AG08396 (cell line): ENCODE measurements around the gene KLF5.

ENCODE experiments used
- DNase-seq: peaks from one replicate; pipeline ENCODE4 v3.0.0; 2012; ENCODE audit warnings: low spot score, mixed read lengths

KLF5 gene

GRCh38 chr13:73059460-73060250 lies 850 bp downstream of the KLF5 start:
- DNase-seq = peak; percentile 60

GRCh38 chr13:73060251-73061160 lies 1.7 kb downstream of the KLF5 start:
- peak; percentile 68 for DNase-seq

GRCh38 chr13:73061473-73061872 lies 2.7 kb downstream of the KLF5 start:
- no peak for DNase-seq

- DNase-seq = no peak
Measured at GRCh38 chr13:73061876-73062275, 3.1 kb downstream of the KLF5 start.

GRCh38 chr13:73062468-73062867 lies 3.7 kb downstream of the KLF5 start:
- no peak for DNase-seq

GRCh38 chr13:73063166-73063565 lies 4.4 kb downstream of the KLF5 start:
- no peak for DNase-seq

- DNase-seq = no peak
Measured at GRCh38 chr13:73065036-73065435, 6.2 kb downstream of the KLF5 start.

- no peak for DNase-seq
Measured at GRCh38 chr13:73065665-73066340, 7.0 kb downstream of the KLF5 start.

- DNase-seq = no peak
Measured at GRCh38 chr13:73069206-73069805, 10.5 kb downstream of the KLF5 start.

GRCh38 chr13:73070451-73071098 lies 11.8 kb downstream of the KLF5 start:
- no peak for DNase-seq

GRCh38 chr13:73072239-73072900 lies 13.6 kb downstream of the KLF5 start:
- DNase-seq = no peak

- DNase-seq = no peak
Measured at GRCh38 chr13:73073050-73073449, 14.2 kb downstream of the KLF5 start.

GRCh38 chr13:73074014-73074413 lies 15.2 kb downstream of the KLF5 start:
- DNase-seq = no peak

GRCh38 chr13:73074926-73075325 lies 16.1 kb downstream of the KLF5 start:
- no peak for DNase-seq

GRCh38 chr13:73075546-73075945 lies 16.7 kb downstream of the KLF5 start:
- no peak for DNase-seq

- no peak for DNase-seq
Measured at GRCh38 chr13:73075954-73076353, 17.1 kb downstream of the KLF5 start.

GRCh38 chr13:73077865-73078264 lies 19.1 kb downstream of the KLF5 start:
- DNase-seq = no peak

- no peak for DNase-seq
Measured at GRCh38 chr13:73079359-73079758, 20.6 kb downstream of the KLF5 start.

- DNase-seq = no peak
Measured at GRCh38 chr13:73081256-73081915, 22.6 kb downstream of the KLF5 start.

- no peak for DNase-seq
Measured at GRCh38 chr13:73082471-73082870, 23.7 kb downstream of the KLF5 start.

- no peak for DNase-seq
Measured at GRCh38 chr13:73082895-73083294, 24.1 kb downstream of the KLF5 start.
